B cell (primary cell): Measurements from ENCODE around the gene APOM. TPM values are rescaled to one million over a fixed set of nuclear protein-coding genes. Genes with fewer than 3 reads are reported as not detected.
A peak's percentile ranks its signal among the peaks of the same experiment; 100 is the strongest.

Experiments used
- ATAC-seq: fragments of 200-7000 bp; cut with Tn5 transposase; one replicate; pipeline ENCODE4 v1.10.0; 2021; ENCODE audit warnings: low read depth, mild to moderate bottlenecking, moderate number of reproducible peaks, moderate library complexity
- CTCF ChIA-PET: fragments of 350-600 bp; sonication (Branson Sonifier 250); formaldehyde crosslinking; loops from one replicate; lab custom pipeline; 2021; ENCODE audit warnings: antibody characterized with exemption, inconsistent platforms; lab: Charles Lee
- POLR2A ChIA-PET: fragments of 350-600 bp; sonication (Branson Sonifier 250); formaldehyde crosslinking; loops from one replicate; lab custom pipeline; 2021; ENCODE audit warnings: antibody characterized with exemption; lab: Charles Lee
- DNase-seq: peaks from one replicate; pipeline ENCODE4 v3.0.0; 2013
- H2AFZ ChIP-seq: 2 replicates; pipeline ENCODE4 v1.6.1; 2012; ENCODE audit warnings: mild to moderate bottlenecking, low read depth, low read length; ENCODE audit not compliant: insufficient read depth, poor library complexity, severe bottlenecking
- H3K27ac ChIP-seq, 2 donors: 1 replicate in 1 of 2; 2 replicates in 1 of 2; pipeline ENCODE4 v1.5.1; 2012 to 2013; ENCODE audit warnings: low read length in 2 of 2, mild to moderate bottlenecking in 2 of 2, moderate library complexity in 1 of 2
- H3K27me3 ChIP-seq, 4 experiments: fragments of 200-600 bp in 1 of 4; sonication (generic) in 1 of 4; replicated peaks in 1 of 4; 1 replicate in 2 of 4; 2 replicates in 2 of 4; pipeline versions ENCODE4 v1.6.1 to v1.7.0; 2013 to 2016; ENCODE audit warnings: low read length in 3 of 4, mild to moderate bottlenecking in 2 of 4, mixed read lengths in 1 of 4, moderate library complexity in 1 of 4; ENCODE audit not compliant: insufficient read depth in 4 of 4, control insufficient read depth in 3 of 4; ENCODE audit errors: control extremely low read depth in 1 of 4
- H3K36me3 ChIP-seq, 2 experiments: replicated peaks in 1 of 2; 1 replicate in 1 of 2; 2 replicates in 1 of 2; pipeline versions ENCODE4 v1.6.1 to v1.7.1; 2013; ENCODE audit warnings: low read length in 1 of 2; ENCODE audit not compliant: insufficient read depth in 2 of 2, control insufficient read depth in 1 of 2; ENCODE audit errors: control extremely low read depth in 1 of 2, extremely low read depth in 1 of 2
- H3K4me1 ChIP-seq, 2 donors: fragments of 200-600 bp in 1 of 2; sonication (generic) in 1 of 2; 1 replicate in 1 of 2; 2 replicates in 1 of 2; pipeline versions ENCODE4 v1.5.1 to v1.6.1; 2013 to 2017; ENCODE audit warnings: low read length in 2 of 2; ENCODE audit not compliant: control insufficient read depth in 2 of 2, insufficient read depth in 2 of 2
- H3K4me2 ChIP-seq: replicated peaks from 2 replicates; pipeline ENCODE3; 2012; ENCODE audit warnings: mild to moderate bottlenecking, low read depth, low read length; ENCODE audit not compliant: poor library complexity, severe bottlenecking
- H3K4me3 ChIP-seq, 5 experiments: fragments of 200-600 bp in 1 of 5; sonication (generic) in 1 of 5; 1 replicate in 3 of 5; 2 replicates in 2 of 5; pipeline versions ENCODE4 v1.5.1 to v1.7.0; 2011 to 2016; ENCODE audit warnings: low read length in 4 of 5, mild to moderate bottlenecking in 4 of 5, low read depth in 2 of 5, control low read depth in 1 of 5, moderate library complexity in 1 of 5; ENCODE audit not compliant: insufficient read depth in 1 of 5; ENCODE audit errors: control extremely low read depth in 1 of 5, extremely low read depth in 1 of 5
- H3K79me2 ChIP-seq: fragments of 200-600 bp; sonication (generic); one replicate; pipeline ENCODE4 v1.6.0; 2016; ENCODE audit warnings: low read length; ENCODE audit not compliant: control insufficient read depth, insufficient read depth
- H3K9ac ChIP-seq: fragments of 200-600 bp; sonication (generic); 2 replicates; pipeline ENCODE4 v1.6.1; 2017; ENCODE audit warnings: mild to moderate bottlenecking, low read length, moderate library complexity
- H3K9me3 ChIP-seq, 3 donors: one replicate each; pipeline versions ENCODE4 v1.6.1 to v1.7.1; 2013; ENCODE audit warnings: low read length in 2 of 3; ENCODE audit not compliant: control insufficient read depth in 2 of 3, insufficient read depth in 1 of 3; ENCODE audit errors: control extremely low read depth in 1 of 3
- H4K20me1 ChIP-seq: 2 replicates; pipeline ENCODE4 v1.6.0; 2012; ENCODE audit warnings: mild to moderate bottlenecking, low read length; ENCODE audit not compliant: insufficient read depth, control insufficient read depth, poor library complexity, severe bottlenecking
- H3K27ac Mint-ChIP-seq: one replicate; pipeline ENCODE4 v1.8.0; 2021; ENCODE audit warnings: mixed read lengths
- H3K27me3 Mint-ChIP-seq: one replicate; pipeline ENCODE4 v1.8.0; 2021; ENCODE audit warnings: mixed read lengths
- H3K4me1 Mint-ChIP-seq: one replicate; pipeline ENCODE4 v1.8.0; 2021; ENCODE audit warnings: mixed read lengths
- H3K4me3 Mint-ChIP-seq: one replicate; pipeline ENCODE4 v1.8.0; 2021; ENCODE audit warnings: mixed read lengths
- H3K9me3 Mint-ChIP-seq: one replicate; pipeline ENCODE4 v1.8.0; 2022; ENCODE audit warnings: mixed read lengths; ENCODE audit not compliant: insufficient read depth
- EZH2 ChIP-seq: IDR thresholded peaks from 2 replicates; pipeline ENCODE4 v1.6.1; 2012; ENCODE audit warnings: borderline replicate concordance, low read depth, mild to moderate bottlenecking, moderate library complexity, low read length; ENCODE audit not compliant: insufficient read depth, poor library complexity, severe bottlenecking
- WGBS: methylation state at CpG from one replicate; pipeline ENCODE4 v1.1.5; 2013; ENCODE audit warnings: missing lambda C conversion rate; ENCODE audit not compliant: insufficient coverage; 5-methylcytosine and 5-hydroxymethylcytosine counted together
- intact Hi-C: fragments of 100-400 bp; cut with micrococcal nuclease; formaldehyde crosslinking; loops from one replicate; pipeline ENCODE4 v1.10.0; 2022
- polyA plus RNA-seq: library from polyadenylated mRNA; depleted of rRNA; stranded (reverse); fragments of >200 nt; gene quantifications from 2 replicates; pipeline ENCODE4 v1.2.3, GENCODE V29; 2012
- total RNA-seq, 2 donors: library from RNA; stranded (reverse); fragments of 120-200 nt in 1 of 2; gene quantifications; 1 replicate in 1 of 2; 2 replicates in 1 of 2; pipeline versions ENCODE4 v1.2.3 to v1.2.4, GENCODE V29; 2013 to 2022
- TF ChIP-seq, protein P1 (sequence below): fragments of 200-600 bp; IDR thresholded peaks from one replicate; pipeline ENCODE4 v1.8.0; 2022; ENCODE audit warnings: antibody characterized with exemption, mild to moderate bottlenecking

Gene APOM
- total and polyA plus RNA-seq, 2 donors (not counting 1 experiment from before 2014, with no cell fraction given), result 3.6 to 11.6 TPM

DNA sequence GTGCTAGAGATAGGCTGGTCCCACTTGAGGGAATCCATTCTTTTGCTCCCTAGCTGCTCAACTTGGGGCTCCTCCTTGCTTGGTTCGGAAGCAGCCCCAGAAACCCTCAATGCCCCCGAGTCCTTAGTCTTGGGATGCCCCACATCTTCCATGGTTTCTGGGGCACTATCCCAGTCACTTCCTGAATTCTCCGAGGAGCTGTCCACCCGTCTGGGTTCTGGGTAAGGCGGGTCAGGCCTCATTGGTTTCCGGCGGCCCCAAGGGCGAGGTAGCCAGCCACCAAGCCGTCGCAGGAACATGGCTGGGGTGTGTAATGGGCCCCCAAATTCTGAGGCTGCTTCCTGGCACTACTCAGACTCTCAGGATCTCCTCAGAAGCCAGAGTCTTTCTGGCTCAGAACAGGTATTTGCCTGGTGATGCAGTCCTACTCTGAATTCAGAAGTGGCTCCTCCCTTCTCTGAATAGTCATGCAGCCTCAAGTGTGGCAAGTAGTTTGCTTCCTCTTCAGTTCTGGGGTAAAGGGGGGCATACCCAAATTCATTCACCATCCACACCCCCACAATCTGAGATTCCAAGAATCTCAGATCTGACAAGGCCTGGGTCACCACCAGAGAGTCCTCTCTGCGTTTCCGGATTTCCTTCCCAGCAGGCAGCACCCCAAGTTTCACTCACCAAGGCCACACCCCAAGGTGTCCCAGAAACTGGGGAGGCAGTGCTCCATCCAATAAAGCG lies 4.1 kb downstream of the APOM start:
- Histone ChIP-seq H4K20me1 (peaks cover 24% of the 10 kb centered on the region), H3K27me3 (no peaks in the 10 kb centered on the region), H2AFZ (peak overlapping the region; percentile 69), H3K4me1 (peaks cover 43 to 62% of the 10 kb centered on the region in 2 donors), H3K9me3 (no peaks in the 10 kb centered on the region), H3K36me3 (peaks cover 0 to 45% of the 10 kb centered on the region in 2 experiments), H3K4me2 (peak overlapping the region; percentile 88), H3K79me2 (peaks cover 96% of the 10 kb centered on the region), H3K9ac (peak overlapping the region; percentile 87), H3K27ac (peak overlapping the region; percentile 50 to 77), H3K4me3 (peak overlapping the region; percentile 63 to 98 (median 86))
- Mint-ChIP-seq H3K9me3 (no peaks in the 10 kb centered on the region), H3K4me3 (peak overlapping the region; percentile 94), H3K27me3 (no peaks in the 10 kb centered on the region), H3K4me1 (peaks cover 69% of the 10 kb centered on the region), H3K27ac (peak overlapping the region; percentile 89)
- peak; percentile 69 for DNase-seq
- POLR2A ChIA-PET, result interaction anchor here (0.6 to 5.9 kb wide), 6 partner anchors 7 to 1045 kb away, joined by 3 to 57 read pairs (median 4); partner anchors contain the start of genes BAG6, EHMT2 and PRRC2A
- intact Hi-C loops, result loop anchor here (1.0 to 10.0 kb wide), 3 partner anchors 8 to 1445 kb away; partner anchors contain the start of genes BAG6 and TRIM26
- TF ChIP-seq, protein P1, sequence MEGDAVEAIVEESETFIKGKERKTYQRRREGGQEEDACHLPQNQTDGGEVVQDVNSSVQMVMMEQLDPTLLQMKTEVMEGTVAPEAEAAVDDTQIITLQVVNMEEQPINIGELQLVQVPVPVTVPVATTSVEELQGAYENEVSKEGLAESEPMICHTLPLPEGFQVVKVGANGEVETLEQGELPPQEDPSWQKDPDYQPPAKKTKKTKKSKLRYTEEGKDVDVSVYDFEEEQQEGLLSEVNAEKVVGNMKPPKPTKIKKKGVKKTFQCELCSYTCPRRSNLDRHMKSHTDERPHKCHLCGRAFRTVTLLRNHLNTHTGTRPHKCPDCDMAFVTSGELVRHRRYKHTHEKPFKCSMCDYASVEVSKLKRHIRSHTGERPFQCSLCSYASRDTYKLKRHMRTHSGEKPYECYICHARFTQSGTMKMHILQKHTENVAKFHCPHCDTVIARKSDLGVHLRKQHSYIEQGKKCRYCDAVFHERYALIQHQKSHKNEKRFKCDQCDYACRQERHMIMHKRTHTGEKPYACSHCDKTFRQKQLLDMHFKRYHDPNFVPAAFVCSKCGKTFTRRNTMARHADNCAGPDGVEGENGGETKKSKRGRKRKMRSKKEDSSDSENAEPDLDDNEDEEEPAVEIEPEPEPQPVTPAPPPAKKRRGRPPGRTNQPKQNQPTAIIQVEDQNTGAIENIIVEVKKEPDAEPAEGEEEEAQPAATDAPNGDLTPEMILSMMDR, result no peak
- no peak for TF ChIP-seq EZH2
- ATAC-seq, result peak; percentile 37
- 41% methylated on average over 12 of the region's 13 CpGs for WGBS
- CTCF ChIA-PET, result interaction anchor here (1.0 to 2.4 kb wide), 4 partner anchors 8 to 113 kb away, joined by 3 to 10 read pairs (median 6); partner anchors contain the start of gene NFKBIL1
